HepG2 (cell line): ENCODE measurements around the gene PTGES3. TPM values are rescaled to one million over a fixed set of nuclear protein-coding genes. Genes with fewer than 3 reads are reported as not detected.

ENCODE experiments used
- FOXK2 ChIP-seq: fragments of 450-650 bp; IDR thresholded peaks from 2 replicates; pipeline ENCODE4 v1.6.1; 2016
- GTF3A ChIP-seq: sonication (generic); formaldehyde crosslinking; conservative IDR thresholded peaks from 2 replicates; pipeline ENCODE4 v1.4.0; 2020; ENCODE audit warnings: mild to moderate bottlenecking, missing genetic modification reagents
- HOXA9 ChIP-seq: sonication (generic); formaldehyde crosslinking; IDR thresholded peaks from 2 replicates; pipeline ENCODE4 v1.8.1; 2022; ENCODE audit warnings: missing genetic modification reagents, mild to moderate bottlenecking, moderate library complexity, borderline replicate concordance
- KLF11 ChIP-seq: IDR thresholded peaks from 2 replicates; pipeline ENCODE4 v1.6.1; 2016; ENCODE audit warnings: missing compliant biosample characterization
- MYC ChIP-seq: sonication (generic); formaldehyde crosslinking; IDR thresholded peaks from 2 replicates; pipeline ENCODE4 v1.9.0; 2021; ENCODE audit warnings: missing genetic modification reagents, borderline replicate concordance
- NFE2L2 ChIP-seq: fragments of 150-350 bp; IDR thresholded peaks from 2 replicates; pipeline ENCODE4 v1.6.1; 2014; ENCODE audit warnings: low read length
- PBX3 ChIP-seq: sonication (generic); formaldehyde crosslinking; IDR thresholded peaks from 2 replicates; pipeline ENCODE4 v1.8.1; 2023; ENCODE audit warnings: missing genetic modification reagents, inconsistent platforms, borderline replicate concordance
- RFX1 ChIP-seq: fragments of 450-650 bp; IDR thresholded peaks from 2 replicates; pipeline ENCODE4 v1.6.1; 2017
- RFX3 ChIP-seq: IDR thresholded peaks from 2 replicates; pipeline ENCODE4 v1.6.1; 2016; ENCODE audit warnings: missing biosample characterization, missing genetic modification reagents
- SMARCC2 ChIP-seq: fragments of 450-650 bp; IDR thresholded peaks from 2 replicates; pipeline ENCODE4 v1.6.1; 2017; ENCODE audit warnings: antibody characterized with exemption, mild to moderate bottlenecking
- SNRNP70 ChIP-seq: fragments of 200-400 bp; formaldehyde crosslinking; IDR thresholded peaks from 2 replicates; pipeline ENCODE4 v1.6.1; 2017; ENCODE audit warnings: mild to moderate bottlenecking, low read depth, low read length, moderate library complexity
- SP4 ChIP-seq: sonication (generic); formaldehyde crosslinking; IDR thresholded peaks from 2 replicates; pipeline ENCODE4 v1.8.1; 2023; ENCODE audit warnings: mild to moderate bottlenecking, missing genetic modification reagents
- ZNF138 ChIP-seq: sonication (generic); formaldehyde crosslinking; IDR thresholded peaks from 2 replicates; pipeline ENCODE4 v1.5.0; 2020; ENCODE audit warnings: mild to moderate bottlenecking, low read depth, missing genetic modification reagents
- ZNF180 ChIP-seq: sonication (generic); formaldehyde crosslinking; IDR thresholded peaks from 2 replicates; pipeline ENCODE4 v1.4.0; 2020; ENCODE audit warnings: low read depth, missing genetic modification reagents, borderline replicate concordance
- ZNF34 ChIP-seq: sonication (generic); formaldehyde crosslinking; IDR thresholded peaks from 2 replicates; pipeline ENCODE4 v1.4.0; 2020; ENCODE audit warnings: mild to moderate bottlenecking, missing genetic modification reagents, borderline replicate concordance
- ZNF460 ChIP-seq: sonication (generic); formaldehyde crosslinking; IDR thresholded peaks from 2 replicates; pipeline ENCODE4 v1.5.1; 2020; ENCODE audit warnings: missing genetic modification reagents, mild to moderate bottlenecking, borderline replicate concordance
- ZNF672 ChIP-seq: sonication (generic); formaldehyde crosslinking; IDR thresholded peaks from 2 replicates; pipeline ENCODE4 v1.8.1; 2022; ENCODE audit warnings: missing genetic modification reagents
- ZNF674 ChIP-seq: sonication (generic); formaldehyde crosslinking; IDR thresholded peaks from 2 replicates; pipeline ENCODE4 v1.5.0; 2020; ENCODE audit warnings: low read depth, mild to moderate bottlenecking, missing genetic modification reagents
- ZNF720 ChIP-seq: sonication (generic); formaldehyde crosslinking; IDR thresholded peaks from 2 replicates; pipeline ENCODE4 v1.4.0; 2020; ENCODE audit warnings: missing genetic modification reagents
- ZUFSP ChIP-seq: sonication (generic); formaldehyde crosslinking; IDR thresholded peaks from 2 replicates; pipeline ENCODE4 v1.9.0; 2021; ENCODE audit warnings: missing genetic modification reagents, mild to moderate bottlenecking, borderline replicate concordance
- polyA plus RNA-seq, 8 experiments: library from polyadenylated mRNA; depleted of rRNA in 3 of 8; stranded (reverse) in 7 of 8; unstranded in 1 of 8; fragments of >200 nt; fragmentation: Illumina TruSeq in 4 of 8; extraction: Trizol in 4 of 8; gene quantifications; 2 replicates each; pipeline versions ENCODE4 v1.2.1 to v1.2.3, GENCODE V29; 2011 to 2016; ENCODE audit warnings: low read depth in 4 of 8, missing spikeins in 1 of 8, mixed read lengths in 1 of 8; ENCODE audit not compliant: insufficient read depth in 1 of 8
- total RNA-seq, 5 experiments: library from RNA; depleted of rRNA; stranded (reverse); fragments of >200 nt; fragmentation: Illumina TruSeq; extraction: Trizol; gene quantifications; 2 replicates each; pipeline ENCODE4 v1.2.3, GENCODE V29; 2016; ENCODE audit warnings: low read depth in 1 of 5
- TF ChIP-seq, protein P1 (sequence below): sonication (generic); formaldehyde crosslinking; IDR thresholded peaks from 2 replicates; pipeline ENCODE4 v1.4.0; 2020; ENCODE audit warnings: missing genetic modification reagents, borderline replicate concordance
- TF ChIP-seq, protein P2 (sequence below): sonication (generic); formaldehyde crosslinking; IDR thresholded peaks from 2 replicates; pipeline ENCODE4 v1.5.0; 2020; ENCODE audit warnings: missing genetic modification reagents

The PTGES3 gene
- total and polyA plus RNA-seq, 2 of the 13 experiments (the other 11 are each of a cell fraction or from before 2014, with no cell fraction given), result 54.4 to 159 TPM

DNA sequence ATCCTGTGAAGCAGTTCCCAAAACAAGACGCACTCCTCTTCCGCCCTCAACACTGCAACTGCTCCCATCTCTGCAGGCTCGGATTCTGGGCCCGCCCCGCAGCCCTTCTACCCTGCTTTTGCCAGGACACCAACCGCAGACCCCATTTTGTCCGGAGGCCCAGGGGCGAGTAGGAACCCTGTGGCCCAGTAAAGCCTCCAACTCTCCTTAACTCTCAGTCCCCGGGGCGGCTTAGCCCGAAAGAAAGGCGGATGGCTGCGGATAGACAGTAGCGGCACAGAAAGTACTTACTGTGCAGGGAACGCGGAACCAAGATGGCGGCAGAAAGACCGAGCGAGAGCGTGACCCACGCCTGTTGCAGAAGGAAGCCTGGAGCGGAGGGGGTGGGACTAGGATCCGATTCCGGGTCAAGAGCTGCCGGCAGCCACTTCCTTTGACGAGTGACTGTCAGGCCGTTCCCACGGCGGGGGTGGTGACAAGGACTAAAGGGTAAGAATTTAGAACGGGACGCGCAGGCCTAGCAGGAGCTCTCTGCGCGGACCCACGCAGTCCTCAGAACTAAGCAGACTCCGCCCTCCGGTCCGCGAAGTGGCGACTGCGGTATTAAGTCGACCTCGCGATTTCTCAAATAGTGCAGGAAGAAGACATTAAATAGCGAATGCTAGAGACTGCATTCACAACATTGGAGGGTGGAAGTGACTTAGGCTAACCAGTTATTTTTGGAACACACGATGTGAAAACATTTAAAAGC lies 37.1 kb upstream of the PTGES3 start, which contains the start of gene NACA (continued):
- TF ChIP-seq SP4 (CRISPR knock-in tag), result peak; percentile 73; the same call in 1 of the 2 replicates
- TF ChIP-seq ZNF672 (CRISPR knock-in tag), result no peak
- no peak for TF ChIP-seq SMARCC2
- TF ChIP-seq, protein P1, sequence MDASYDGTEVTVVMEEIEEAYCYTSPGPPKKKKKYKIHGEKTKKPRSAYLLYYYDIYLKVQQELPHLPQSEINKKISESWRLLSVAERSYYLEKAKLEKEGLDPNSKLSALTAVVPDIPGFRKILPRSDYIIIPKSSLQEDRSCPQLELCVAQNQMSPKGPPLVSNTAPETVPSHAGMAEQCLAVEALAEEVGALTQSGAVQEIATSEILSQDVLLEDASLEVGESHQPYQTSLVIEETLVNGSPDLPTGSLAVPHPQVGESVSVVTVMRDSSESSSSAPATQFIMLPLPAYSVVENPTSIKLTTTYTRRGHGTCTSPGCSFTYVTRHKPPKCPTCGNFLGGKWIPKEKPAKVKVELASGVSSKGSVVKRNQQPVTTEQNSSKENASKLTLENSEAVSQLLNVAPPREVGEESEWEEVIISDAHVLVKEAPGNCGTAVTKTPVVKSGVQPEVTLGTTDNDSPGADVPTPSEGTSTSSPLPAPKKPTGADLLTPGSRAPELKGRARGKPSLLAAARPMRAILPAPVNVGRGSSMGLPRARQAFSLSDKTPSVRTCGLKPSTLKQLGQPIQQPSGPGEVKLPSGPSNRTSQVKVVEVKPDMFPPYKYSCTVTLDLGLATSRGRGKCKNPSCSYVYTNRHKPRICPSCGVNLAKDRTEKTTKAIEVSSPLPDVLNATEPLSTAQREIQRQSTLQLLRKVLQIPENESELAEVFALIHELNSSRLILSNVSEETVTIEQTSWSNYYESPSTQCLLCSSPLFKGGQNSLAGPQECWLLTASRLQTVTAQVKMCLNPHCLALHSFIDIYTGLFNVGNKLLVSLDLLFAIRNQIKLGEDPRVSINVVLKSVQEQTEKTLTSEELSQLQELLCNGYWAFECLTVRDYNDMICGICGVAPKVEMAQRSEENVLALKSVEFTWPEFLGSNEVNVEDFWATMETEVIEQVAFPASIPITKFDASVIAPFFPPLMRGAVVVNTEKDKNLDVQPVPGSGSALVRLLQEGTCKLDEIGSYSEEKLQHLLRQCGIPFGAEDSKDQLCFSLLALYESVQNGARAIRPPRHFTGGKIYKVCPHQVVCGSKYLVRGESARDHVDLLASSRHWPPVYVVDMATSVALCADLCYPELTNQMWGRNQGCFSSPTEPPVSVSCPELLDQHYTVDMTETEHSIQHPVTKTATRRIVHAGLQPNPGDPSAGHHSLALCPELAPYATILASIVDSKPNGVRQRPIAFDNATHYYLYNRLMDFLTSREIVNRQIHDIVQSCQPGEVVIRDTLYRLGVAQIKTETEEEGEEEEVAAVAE (CRISPR knock-in tag), result peak; percentile 71
- TF ChIP-seq ZNF720, result 0 out of 2 replicates have a peak, but pooled peaks have one; percentile 61
- TF ChIP-seq MYC (CRISPR knock-in tag), result peak; percentile 99
- TF ChIP-seq HOXA9 (CRISPR knock-in tag), result no peak; the same call in 1 of the 2 replicates
- no peak for TF ChIP-seq NFE2L2
- TF ChIP-seq ZNF138, result 0 out of 2 replicates have a peak, but pooled peaks have one; percentile 84
- no peak; the same call in 1 of the 2 replicates for TF ChIP-seq FOXK2
- TF ChIP-seq GTF3A (CRISPR knock-in tag), result no peak; the same call in 1 of the 2 replicates
- no peak for TF ChIP-seq SNRNP70
- TF ChIP-seq ZNF460 (CRISPR knock-in tag), result peak; percentile 70; the same call in 1 of the 2 replicates
- TF ChIP-seq ZUFSP (CRISPR knock-in tag), result 0 out of 2 replicates have a peak, but pooled peaks have one; percentile 75
- TF ChIP-seq PBX3 (CRISPR knock-in tag), result no peak
- peak; percentile 62; the same call in 1 of the 2 replicates for TF ChIP-seq KLF11
- TF ChIP-seq ZNF180 (CRISPR knock-in tag), result 0 out of 2 replicates have a peak, but pooled peaks have one; percentile 73
- TF ChIP-seq RFX3 (CRISPR knock-in tag), result no peak
- no peak for TF ChIP-seq ZNF674
- TF ChIP-seq ZNF34 (CRISPR knock-in tag), result no peak
- TF ChIP-seq RFX1, result no peak
- TF ChIP-seq, protein P2, sequence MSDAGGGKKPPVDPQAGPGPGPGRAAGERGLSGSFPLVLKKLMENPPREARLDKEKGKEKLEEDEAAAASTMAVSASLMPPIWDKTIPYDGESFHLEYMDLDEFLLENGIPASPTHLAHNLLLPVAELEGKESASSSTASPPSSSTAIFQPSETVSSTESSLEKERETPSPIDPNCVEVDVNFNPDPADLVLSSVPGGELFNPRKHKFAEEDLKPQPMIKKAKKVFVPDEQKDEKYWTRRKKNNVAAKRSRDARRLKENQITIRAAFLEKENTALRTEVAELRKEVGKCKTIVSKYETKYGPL, result peak; percentile 12; the same call in 1 of the 2 replicates
